HG02623 (cell line): Measurements from ENCODE around the gene PGR.

Source experiments
- ATAC-seq: cut with Tn5 transposase; IDR thresholded peaks from one replicate; pipeline ENCODE4 v1.9.1; 2021; ENCODE audit warnings: moderate library complexity; ENCODE audit not compliant: unreplicated experiment

The PGR gene

GRCh38 chr11:101129203-101129943 is at the start of gene PGR:
Gene PGR, minus strand, starts transcription at chr11:101129813. Its CDS starts 743 bp downstream, at chr11:101129070.
- no peak for ATAC-seq

GRCh38 chr11:101176381-101176780 is 46.8 kb upstream of the PGR start:
- no peak for ATAC-seq

GRCh38 chr11:101169944-101170343 is 40.3 kb upstream of the PGR start:
- no peak for ATAC-seq

DNA sequence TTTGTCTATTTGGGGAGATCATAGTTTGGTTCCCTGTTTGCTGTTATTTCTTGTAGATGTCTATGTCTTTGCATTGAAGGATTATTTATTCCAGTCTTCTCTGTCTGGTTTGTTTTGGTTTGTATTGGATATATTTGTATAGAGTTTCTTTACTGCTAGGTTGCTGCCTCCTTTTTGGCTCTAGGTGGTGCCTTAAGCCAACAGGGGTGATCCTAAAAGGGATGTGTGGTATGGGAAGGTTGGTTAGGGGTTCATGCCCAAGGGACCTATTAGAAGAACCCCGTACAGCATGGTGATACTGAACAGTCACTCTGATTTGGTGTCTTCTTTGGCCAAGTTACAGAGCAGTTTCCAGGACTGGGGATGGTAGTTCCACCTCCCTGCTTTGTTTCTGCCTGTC is 36.4 kb upstream of the PGR start:
- ATAC-seq = no peak

- no peak for ATAC-seq
These were observed 28.5 kb upstream of the PGR start for GRCh38 chr11:101158119-101158518.

DNA sequence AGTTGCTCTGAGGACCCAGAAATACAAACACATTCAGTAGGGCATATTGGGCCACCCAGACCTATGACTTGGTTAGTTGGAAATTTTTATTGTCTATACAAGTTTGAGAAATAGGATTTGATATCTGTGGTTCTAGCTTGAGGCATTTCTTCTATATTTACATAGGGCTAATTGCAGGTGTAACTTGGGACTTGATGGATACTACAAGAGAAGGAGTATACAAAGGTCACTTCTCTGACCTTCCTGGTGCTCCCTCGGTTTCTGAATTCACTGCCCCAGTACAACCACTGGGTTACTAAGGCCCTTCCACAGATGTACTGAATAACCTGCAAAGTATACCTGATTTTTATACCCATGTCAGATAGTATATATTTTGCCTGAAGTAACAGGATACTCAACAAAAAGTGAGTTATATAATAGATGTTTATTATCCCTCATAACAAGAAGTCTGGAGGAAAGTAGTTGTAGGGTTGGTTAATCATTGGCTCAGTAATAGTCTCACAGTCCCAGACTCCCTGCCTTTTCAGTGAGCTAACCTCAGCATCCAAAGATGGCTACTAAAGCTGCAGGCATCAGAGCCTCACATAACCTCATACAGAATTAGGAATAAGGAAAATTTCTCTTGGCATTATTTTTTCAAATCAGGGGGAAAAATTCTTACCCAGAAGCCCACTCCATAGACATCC is 8.8 kb upstream of the PGR start:
- ATAC-seq = no peak

DNA sequence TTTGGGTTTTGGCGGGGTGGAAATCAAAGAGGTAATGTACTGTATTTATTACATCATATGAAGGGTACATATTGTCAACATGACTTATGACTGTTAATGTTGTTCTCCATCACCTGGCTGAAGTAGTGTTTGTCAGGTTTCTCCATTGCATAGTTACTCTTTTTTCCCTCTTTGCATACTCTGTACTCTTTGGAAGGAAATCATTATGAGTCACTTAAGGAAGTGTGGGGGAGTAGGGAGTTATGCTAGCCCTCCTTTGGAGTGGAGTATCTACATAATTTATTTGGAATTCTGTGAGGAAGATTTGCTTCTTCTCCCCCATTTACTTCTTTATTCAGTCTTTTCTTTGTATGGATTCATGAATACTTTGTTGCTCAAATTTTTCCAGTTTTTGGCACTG is 3.6 kb upstream of the PGR start:
- ATAC-seq = no peak

- no peak for ATAC-seq
These were observed 926 bp downstream of the PGR start for GRCh38 chr11:101128571-101129202.

GRCh38 chr11:101127699-101128570 is 1.7 kb downstream of the PGR start:
- no peak for ATAC-seq

DNA sequence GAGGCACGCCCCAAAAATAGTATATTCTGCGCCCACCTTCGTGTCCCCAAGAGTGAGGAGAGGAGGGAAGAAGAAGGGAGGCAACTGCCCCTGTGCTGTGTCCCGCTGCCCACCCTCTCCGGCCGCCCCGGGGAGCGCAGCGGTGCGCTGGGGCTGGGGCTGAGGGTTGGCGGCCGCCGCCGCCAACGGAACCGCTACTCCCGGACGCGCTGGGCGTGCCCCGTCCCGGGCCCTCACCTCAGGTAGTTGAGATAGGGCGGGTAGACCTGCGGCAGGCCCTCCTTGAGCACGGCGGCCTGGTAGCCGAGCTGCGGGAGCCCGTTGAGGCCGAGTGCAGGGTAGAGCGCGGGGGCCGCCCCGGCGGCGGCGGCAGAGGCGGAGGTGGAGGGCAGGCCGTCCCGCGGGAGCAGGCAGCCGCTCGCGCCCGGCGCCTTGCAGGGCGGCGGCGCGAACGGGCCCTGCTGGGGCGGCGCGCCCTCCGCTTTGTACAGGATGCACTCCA is 2.4 kb downstream of the PGR start:
- ATAC-seq = no peak

GRCh38 chr11:101126551-101127196 is 2.9 kb downstream of the PGR start:
- no peak for ATAC-seq

- ATAC-seq = no peak
These were observed 13.9 kb downstream of the PGR start for GRCh38 chr11:101115671-101116160.

DNA sequence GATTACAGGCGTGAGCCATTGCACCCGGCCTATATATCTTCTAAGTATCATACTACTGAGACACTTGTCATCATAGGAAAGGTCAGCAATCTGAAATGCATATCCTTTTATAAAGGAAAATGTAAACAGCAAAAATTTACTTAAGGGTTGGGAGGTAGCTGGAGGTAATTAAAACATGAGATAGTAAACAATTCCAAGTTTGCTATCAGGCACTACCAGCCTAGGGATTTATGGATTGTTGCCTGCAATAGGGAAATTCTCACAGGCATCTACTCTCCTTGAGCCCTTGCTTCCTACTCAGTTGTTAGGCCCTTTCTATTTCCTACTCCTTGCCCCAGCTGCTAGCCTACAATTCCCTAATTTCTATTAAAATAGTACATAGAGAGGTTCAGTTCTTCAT is 16.1 kb downstream of the PGR start:
- ATAC-seq = no peak

- no peak for ATAC-seq
These were observed 24.9 kb downstream of the PGR start for GRCh38 chr11:101104716-101105115.

- ATAC-seq = no peak
These were observed 26.2 kb downstream of the PGR start for GRCh38 chr11:101103433-101103832.

DNA sequence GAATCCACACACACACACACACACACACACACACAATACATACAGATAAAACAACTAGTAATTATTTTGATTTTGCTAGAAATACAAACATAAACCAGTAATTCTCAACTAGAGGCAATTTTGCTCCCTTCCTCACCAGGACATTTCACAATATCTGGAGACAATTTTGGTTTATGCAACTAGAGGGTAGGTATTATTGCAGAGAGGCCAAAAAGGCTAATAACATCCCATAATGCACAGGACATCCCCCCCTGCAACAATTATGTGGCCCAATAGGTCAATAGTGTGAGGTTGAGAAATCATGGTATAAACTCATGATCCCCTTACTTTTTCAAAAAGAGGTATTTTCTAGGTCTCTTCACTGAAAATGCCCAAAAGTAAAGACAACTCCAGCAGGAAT is 29.0 kb downstream of the PGR start:
- no peak for ATAC-seq

DNA sequence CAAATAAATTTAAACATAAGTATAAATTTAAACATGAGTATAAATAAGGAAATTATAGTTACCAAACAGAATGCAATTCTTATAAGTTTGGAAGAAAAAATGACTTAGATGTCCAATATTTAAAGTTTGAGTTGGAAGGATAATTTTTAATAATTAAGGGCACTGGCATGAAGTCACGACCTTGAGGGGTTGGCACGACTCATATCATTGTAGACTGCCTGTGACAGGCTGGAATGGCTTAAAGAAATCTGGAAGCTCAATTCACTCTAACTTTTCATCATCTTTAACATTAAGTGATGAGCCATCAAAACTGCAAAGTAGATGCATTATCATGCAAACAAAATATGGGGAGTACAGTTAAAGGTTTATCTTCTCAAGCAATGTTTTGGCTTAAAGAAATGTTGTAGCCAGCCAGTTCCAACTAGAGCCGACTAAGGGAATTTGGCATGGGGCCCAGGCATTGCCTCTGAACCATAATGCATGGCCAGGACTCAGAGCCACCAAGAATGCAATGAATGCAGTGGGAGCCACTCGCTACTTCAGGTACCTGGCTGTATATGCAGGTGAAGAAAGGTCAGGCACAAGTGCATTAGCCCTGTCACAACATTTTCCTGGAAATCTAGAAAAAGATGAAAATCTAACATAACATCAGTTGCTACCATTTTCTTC is 33.4 kb downstream of the PGR start:
- ATAC-seq = no peak

GRCh38 chr11:101091781-101092180 is 37.8 kb downstream of the PGR start:
- no peak for ATAC-seq

DNA sequence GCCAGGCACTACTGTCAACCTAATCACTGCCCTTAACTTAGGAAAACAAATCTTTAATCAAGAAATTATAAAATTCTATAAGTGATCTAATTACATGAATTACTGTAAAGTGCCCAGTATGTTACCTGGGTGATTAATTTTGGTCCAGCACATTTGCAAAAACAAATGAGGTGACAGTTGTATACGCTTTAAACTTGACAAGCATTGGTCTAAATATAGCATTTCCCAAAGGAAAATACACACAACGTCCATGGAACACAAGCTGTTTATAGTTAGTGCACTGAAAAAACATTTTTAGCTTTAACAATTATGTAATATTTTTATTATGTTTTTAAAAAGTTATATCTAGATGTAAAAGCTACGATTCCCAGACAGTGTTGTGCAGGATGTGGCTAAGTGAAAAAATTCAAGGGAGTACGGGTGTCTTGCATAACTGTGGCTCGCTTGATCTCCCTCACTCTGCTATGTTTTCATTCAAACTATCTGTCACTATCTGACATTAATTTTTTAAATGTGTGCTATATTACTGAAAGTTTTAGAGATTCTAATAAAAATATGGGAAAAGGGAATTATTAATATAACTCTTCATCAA is 38.8 kb downstream of the PGR start:
- no peak for ATAC-seq
